GM10266 (cell line): ENCODE measurements around the gene CAMK1D.

Experiments
- DNase-seq: peaks from one replicate; pipeline ENCODE4 v3.0.0; 2012; ENCODE audit errors: extremely low spot score
- TF ChIP-seq, protein P1 (sequence below): IDR thresholded peaks from 2 replicates; pipeline ENCODE4 v1.5.1; 2012; ENCODE audit warnings: mild to moderate bottlenecking, low read depth; ENCODE audit not compliant: control insufficient read depth, insufficient read depth; ENCODE audit errors: missing control alignments

CAMK1D gene

DNA sequence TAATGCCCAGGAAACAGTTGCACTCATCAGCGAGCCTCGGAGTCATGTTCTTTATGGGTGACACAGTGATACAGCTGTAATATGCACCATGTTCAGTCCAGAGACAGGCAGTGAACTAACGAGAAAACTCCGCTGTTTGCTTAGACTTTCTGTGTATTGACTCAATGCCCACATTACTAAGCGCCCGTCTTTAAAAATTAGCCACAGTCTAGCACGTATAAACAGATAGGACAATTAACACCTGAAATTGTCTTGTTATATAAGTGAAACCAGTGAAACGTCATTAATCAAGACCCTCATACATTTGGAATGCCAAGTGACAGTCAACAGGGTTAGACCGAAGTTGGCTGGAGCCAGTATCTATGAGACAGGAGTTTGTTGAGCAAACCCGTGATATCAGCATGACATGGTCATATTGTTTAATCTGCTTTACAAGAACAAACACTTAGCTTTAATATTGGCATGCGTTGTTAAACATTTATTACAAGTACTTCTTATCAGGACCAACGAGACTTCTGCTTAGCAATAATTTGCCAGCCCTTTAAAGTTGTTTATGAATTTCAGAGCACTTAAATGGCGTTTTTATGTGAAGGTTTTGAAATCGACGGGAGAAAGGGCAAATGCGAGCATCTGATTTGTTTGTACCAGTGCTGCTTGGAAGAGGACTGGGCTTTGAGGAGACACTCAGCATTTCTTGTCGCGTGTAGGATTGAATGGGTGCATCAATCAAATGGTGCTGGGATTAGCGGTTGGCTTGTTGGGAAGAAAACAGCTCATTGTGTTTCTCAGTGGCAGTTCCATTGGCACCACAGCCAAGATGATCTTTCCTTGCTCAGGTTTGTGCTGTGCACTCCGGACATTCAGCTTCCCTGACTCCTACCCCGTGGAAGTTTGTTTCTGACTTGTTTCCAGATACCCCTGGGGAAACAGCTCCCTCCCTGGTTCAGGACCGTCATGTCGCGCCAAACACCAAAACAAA is 56.3 kb downstream of the CAMK1D start:
- no peak for DNase-seq

DNA sequence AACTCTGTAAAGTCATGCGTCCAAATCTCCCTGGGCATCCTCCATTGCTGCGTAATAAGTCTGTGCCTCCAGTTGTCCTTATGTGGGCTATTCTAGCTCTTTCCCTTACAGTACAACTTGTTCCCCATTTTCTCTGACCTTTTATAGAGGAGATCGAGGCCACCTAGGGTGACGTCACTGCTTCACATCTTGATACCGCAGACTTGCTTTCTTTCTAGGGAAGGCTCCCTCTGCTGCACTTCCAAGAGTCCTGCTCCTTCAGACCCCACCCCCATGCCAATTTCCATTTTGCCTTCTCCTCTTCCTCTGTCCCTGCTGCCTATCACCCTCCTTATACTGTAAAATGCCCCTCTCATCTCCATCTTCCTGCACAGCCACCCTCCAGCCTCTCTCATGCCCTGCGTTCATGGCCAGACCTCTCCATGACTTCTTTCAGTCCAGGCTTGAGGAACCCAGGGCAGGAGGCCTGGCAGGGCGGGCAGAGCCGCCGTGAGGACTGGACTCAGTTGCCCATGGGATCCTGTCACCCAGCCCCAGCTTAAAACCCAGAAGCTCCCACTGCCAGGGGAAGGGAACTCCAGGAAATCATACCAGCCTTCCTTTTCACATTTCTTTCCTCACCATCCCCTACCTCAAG is 57.5 kb downstream of the CAMK1D start:
- DNase-seq = no peak
- TF ChIP-seq, protein P1, sequence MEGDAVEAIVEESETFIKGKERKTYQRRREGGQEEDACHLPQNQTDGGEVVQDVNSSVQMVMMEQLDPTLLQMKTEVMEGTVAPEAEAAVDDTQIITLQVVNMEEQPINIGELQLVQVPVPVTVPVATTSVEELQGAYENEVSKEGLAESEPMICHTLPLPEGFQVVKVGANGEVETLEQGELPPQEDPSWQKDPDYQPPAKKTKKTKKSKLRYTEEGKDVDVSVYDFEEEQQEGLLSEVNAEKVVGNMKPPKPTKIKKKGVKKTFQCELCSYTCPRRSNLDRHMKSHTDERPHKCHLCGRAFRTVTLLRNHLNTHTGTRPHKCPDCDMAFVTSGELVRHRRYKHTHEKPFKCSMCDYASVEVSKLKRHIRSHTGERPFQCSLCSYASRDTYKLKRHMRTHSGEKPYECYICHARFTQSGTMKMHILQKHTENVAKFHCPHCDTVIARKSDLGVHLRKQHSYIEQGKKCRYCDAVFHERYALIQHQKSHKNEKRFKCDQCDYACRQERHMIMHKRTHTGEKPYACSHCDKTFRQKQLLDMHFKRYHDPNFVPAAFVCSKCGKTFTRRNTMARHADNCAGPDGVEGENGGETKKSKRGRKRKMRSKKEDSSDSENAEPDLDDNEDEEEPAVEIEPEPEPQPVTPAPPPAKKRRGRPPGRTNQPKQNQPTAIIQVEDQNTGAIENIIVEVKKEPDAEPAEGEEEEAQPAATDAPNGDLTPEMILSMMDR = no peak

More for the DNA sequence above, 56.3 kb downstream of the CAMK1D start:
- TF ChIP-seq, protein P1 = no peak

DNA sequence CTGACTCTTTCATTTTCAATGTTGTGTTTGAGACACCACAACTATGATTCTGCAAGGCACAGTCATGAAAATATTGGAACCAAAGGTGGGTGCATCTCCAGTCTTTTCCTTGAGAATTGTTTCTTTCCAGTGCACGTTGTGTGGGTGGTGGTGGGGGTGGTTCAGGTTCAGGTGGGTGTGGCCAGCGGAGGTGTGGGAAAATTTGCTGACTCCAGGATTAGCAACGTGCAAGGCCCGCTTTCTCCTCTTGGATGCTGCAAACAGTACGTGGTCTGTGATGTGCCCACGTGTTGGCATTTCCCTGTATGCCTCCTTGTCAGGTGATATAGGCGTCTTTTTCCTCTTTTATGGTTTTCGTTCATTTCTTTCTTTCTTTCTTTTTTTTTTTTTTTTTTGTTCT is 59.1 kb downstream of the CAMK1D start:
- TF ChIP-seq, protein P1 = no peak
- DNase-seq = no peak

DNA sequence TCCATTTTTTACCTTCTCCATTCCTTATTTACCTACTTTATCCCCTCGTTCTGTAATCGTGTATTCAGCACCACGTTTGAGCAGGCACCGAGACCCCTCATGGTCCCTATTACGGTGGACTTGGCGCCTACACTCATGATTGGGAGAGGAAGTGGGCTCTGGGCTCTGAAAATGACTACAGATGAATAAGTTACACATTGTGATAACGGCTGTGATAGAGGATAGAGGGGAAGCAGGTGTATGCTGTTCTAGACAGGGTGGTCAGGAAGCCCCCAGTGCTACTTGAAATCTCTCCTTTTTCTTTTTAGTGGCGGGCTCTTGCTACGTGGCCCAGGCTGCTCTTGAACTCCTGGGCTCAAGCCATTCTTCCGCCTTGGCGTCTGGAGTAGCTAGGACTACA is 59.8 kb downstream of the CAMK1D start:
- TF ChIP-seq, protein P1 = no peak
- no peak for DNase-seq

DNA sequence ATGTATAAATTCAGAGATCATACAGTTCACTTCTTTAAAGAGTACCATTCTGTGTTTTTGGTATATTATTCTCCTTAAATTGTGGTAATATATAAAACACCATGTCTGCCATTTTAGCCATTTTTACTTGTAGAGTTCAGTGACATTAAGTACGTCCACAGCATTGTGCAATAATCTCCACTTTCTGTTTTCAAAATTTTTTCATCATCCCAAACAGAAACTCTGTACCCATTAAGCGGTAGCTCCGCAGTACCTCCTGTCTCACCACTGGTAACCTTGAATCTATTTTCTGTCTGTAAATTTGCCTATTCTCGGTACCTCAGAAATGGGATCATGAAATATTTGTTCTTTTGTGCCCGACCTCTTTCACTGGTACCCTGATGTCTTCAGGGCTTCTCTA is 60.3 kb downstream of the CAMK1D start:
- TF ChIP-seq, protein P1 = no peak
- no peak for DNase-seq

DNA sequence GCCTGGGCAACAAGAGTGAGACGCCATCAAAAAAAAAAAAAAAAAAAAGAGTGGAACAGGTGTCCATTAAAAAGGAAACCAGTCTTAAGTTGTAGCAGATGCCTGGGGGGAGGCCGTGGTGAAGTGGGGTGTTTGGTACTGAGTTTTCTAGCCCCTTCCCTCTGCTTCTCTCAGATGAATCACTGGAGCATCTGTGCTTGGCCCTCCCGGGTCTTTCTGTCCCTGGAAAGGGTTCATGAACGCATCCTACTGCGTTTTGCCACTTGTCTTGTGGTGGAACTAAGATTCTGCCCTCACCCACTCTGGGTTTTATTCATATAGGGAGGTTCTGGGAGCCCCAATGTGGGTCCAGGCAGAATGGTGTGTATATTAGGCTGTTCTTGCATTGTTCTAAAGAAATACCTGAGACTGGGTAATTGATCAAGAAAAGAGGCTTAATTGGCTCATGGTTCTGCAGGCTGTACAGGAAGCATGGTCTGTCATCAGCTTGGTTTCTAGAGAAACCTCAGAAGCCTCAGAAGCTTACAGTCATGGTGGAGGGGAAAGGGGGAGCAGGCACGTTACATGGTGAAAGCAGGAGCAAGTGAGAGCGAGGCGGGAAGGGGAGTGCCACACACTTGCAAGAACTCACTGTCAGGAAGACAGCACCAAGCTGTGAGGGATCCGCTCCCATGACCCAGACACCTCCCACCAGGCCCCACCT is 63.5 kb downstream of the CAMK1D start:
- no peak for DNase-seq
- TF ChIP-seq, protein P1 = no peak
